Measurements from ENCODE around the gene GNB5. TPM values are rescaled to one million over a fixed set of nuclear protein-coding genes. Genes with fewer than 3 reads are reported as not detected.
A peak's percentile ranks its signal among the peaks of the same experiment; 100 is the strongest.

GNB5 gene
- total RNA-seq, 1 experiment from 2014 or later, result 48.8 TPM

- no TSS peak for BruUV-seq (replicated peaks)
- Mint-ChIP-seq H3K27me3 (ENCODE audit: unreplicated experiment) (no peaks in the 10 kb centered on the region), H3K36me3 (ENCODE audit: insufficient read depth, unreplicated experiment) (peaks cover 24% of the 10 kb centered on the region), H3K4me1 (ENCODE audit: low read depth, unreplicated experiment) (peaks cover 27% of the 10 kb centered on the region), H3K9me3 (ENCODE audit: low read depth, unreplicated experiment) (no peaks in the 10 kb centered on the region), H3K27ac (ENCODE audit: unreplicated experiment) (no peak overlapping the region), H3K4me3 (ENCODE audit: low read depth, unreplicated experiment) (no peak overlapping the region)
- peak; percentile 64 for DNase-seq
- intact Hi-C loops (cut with micrococcal nuclease; ENCODE audit: unreplicated experiment), result loop anchor here (1.0 to 5.0 kb wide), 2 partner anchors 25 to 44 kb away; no protein-coding TSS in a partner anchor
- TF ChIP-seq, protein P1, sequence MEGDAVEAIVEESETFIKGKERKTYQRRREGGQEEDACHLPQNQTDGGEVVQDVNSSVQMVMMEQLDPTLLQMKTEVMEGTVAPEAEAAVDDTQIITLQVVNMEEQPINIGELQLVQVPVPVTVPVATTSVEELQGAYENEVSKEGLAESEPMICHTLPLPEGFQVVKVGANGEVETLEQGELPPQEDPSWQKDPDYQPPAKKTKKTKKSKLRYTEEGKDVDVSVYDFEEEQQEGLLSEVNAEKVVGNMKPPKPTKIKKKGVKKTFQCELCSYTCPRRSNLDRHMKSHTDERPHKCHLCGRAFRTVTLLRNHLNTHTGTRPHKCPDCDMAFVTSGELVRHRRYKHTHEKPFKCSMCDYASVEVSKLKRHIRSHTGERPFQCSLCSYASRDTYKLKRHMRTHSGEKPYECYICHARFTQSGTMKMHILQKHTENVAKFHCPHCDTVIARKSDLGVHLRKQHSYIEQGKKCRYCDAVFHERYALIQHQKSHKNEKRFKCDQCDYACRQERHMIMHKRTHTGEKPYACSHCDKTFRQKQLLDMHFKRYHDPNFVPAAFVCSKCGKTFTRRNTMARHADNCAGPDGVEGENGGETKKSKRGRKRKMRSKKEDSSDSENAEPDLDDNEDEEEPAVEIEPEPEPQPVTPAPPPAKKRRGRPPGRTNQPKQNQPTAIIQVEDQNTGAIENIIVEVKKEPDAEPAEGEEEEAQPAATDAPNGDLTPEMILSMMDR (IDR thresholded peaks at IDR 0.05; ENCODE audit: unreplicated experiment), result no peak
- CTCF ChIA-PET, result interaction anchor here (0.7 to 2.6 kb wide), 6 partner anchors 25 to 495 kb away, joined by 3 to 21 read pairs (median 5); no protein-coding TSS in a partner anchor
Measured at GRCh38 chr15:52183562-52184173, 7.5 kb downstream of the GNB5 start.

- DNase-seq, result no peak
- intact Hi-C loops (cut with micrococcal nuclease; ENCODE audit: unreplicated experiment), result loop anchor here (5.0 kb wide), 1 partner anchor 45 kb away; no protein-coding TSS in a partner anchor
- H3K4me3 Mint-ChIP-seq (ENCODE audit: low read depth, unreplicated experiment), result no peak overlapping the region
- peaks cover 29% of the 10 kb centered on the region for H3K36me3 Mint-ChIP-seq (ENCODE audit: insufficient read depth, unreplicated experiment)
- no peaks in the 10 kb centered on the region for H3K27me3 Mint-ChIP-seq (ENCODE audit: unreplicated experiment)
- TF ChIP-seq, protein P1 (IDR thresholded peaks at IDR 0.05; ENCODE audit: unreplicated experiment), result no peak
- H3K4me1 Mint-ChIP-seq (ENCODE audit: low read depth, unreplicated experiment), result peaks cover 27% of the 10 kb centered on the region
- no peak overlapping the region for H3K27ac Mint-ChIP-seq (ENCODE audit: unreplicated experiment)
- BruUV-seq (replicated peaks), result no TSS peak
- no peaks in the 10 kb centered on the region for H3K9me3 Mint-ChIP-seq (ENCODE audit: low read depth, unreplicated experiment)
- CTCF ChIA-PET, result no interaction called here
Measured at GRCh38 chr15:52181938-52182780, 9.0 kb downstream of the GNB5 start.

- TF ChIP-seq, protein P1 (IDR thresholded peaks at IDR 0.05; ENCODE audit: unreplicated experiment), result no peak
- no peaks in the 10 kb centered on the region for H3K27me3 Mint-ChIP-seq (ENCODE audit: unreplicated experiment)
- no peak overlapping the region for H3K27ac Mint-ChIP-seq (ENCODE audit: unreplicated experiment)
- intact Hi-C loops (cut with micrococcal nuclease; ENCODE audit: unreplicated experiment), result loop anchor here (5.0 kb wide), 1 partner anchor 46 kb away; no protein-coding TSS in a partner anchor
- peaks cover 33% of the 10 kb centered on the region for H3K36me3 Mint-ChIP-seq (ENCODE audit: insufficient read depth, unreplicated experiment)
- no peaks in the 10 kb centered on the region for H3K9me3 Mint-ChIP-seq (ENCODE audit: low read depth, unreplicated experiment)
- H3K4me1 Mint-ChIP-seq (ENCODE audit: low read depth, unreplicated experiment), result peaks cover 16% of the 10 kb centered on the region
- H3K4me3 Mint-ChIP-seq (ENCODE audit: low read depth, unreplicated experiment), result peak overlapping the region; percentile 83
- DNase-seq, result no peak
- no TSS peak for BruUV-seq (replicated peaks)
- CTCF ChIA-PET, result no interaction called here
Measured at GRCh38 chr15:52180851-52181450, 10.2 kb downstream of the GNB5 start.

DNA sequence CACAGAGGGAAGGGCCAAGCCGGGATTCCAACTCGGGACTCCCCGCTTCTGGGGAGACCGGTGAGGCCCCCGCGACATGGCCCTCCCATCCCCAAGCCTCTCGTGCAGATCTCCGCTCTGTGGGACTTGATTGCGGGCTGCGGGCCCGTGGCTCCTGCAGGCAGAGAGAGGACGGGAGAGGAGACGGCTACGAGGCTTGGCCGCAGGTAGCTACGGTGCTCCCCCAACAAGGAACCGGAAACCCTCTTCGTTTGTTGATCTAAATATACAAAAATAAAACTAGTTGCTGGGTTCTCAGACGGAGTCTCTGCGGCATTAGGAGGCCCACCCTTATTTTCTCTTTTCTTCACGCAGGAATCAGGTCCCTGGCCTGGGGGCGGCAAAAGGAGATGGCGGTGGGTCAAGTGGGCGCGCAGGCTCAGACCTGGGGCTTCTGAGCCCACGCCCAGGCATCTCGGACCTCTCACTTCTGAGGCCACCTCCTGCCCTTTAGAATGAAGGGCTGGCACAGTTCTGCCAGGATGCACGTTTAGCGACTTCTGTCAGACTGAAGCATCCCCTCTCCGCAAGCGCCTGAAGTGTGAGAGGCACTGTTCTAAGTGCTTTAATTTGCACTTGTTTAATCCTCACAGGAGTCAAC lies 10.9 kb downstream of the GNB5 start:
- intact Hi-C loops (cut with micrococcal nuclease; ENCODE audit: unreplicated experiment), result loop anchor here (5.0 kb wide), 1 partner anchor 47 kb away; no protein-coding TSS in a partner anchor
- Mint-ChIP-seq H3K4me3 (ENCODE audit: low read depth, unreplicated experiment) (peak overlapping the region; percentile 83), H3K36me3 (ENCODE audit: insufficient read depth, unreplicated experiment) (peaks cover 33% of the 10 kb centered on the region), H3K9me3 (ENCODE audit: low read depth, unreplicated experiment) (no peaks in the 10 kb centered on the region), H3K27ac (ENCODE audit: unreplicated experiment) (no peak overlapping the region), H3K27me3 (ENCODE audit: unreplicated experiment) (no peaks in the 10 kb centered on the region), H3K4me1 (ENCODE audit: low read depth, unreplicated experiment) (peaks cover 12% of the 10 kb centered on the region)
- CTCF ChIA-PET, result interaction anchor here (0.9 to 1.3 kb wide), 4 partner anchors 15 to 74 kb away, joined by 3 to 5 read pairs (median 3); no protein-coding TSS in a partner anchor
- BruUV-seq (replicated peaks), result TSS peak; percentile 54
- no peak for DNase-seq
- TF ChIP-seq, protein P1 (IDR thresholded peaks at IDR 0.05; ENCODE audit: unreplicated experiment), result no peak

Measured in Calu3 (cell line).